ENCODE results near the gene MDN1.
A peak's percentile ranks its signal among the peaks of the same experiment; 100 is the strongest.
"Not testable (repeated sequence)": the region's sequence is repeated elsewhere in the genome, so short reads cannot be mapped to it uniquely, and the experiment has no call there.

Gene MDN1

GRCh38 chr6:89819336-89820130 lies at the start of gene MDN1:
MDN1 (minus strand) TSS chr6:89819794; CDS start chr6:89819607, 187 bp downstream.
- DNase-seq (ENCODE audit: low read depth in 2 of 2) = peak; percentile 86 to 88

- no peak for DNase-seq (ENCODE audit: low read depth in 2 of 2)
Observed at GRCh38 chr6:89866024-89866678, 46.6 kb upstream of the MDN1 start.

- no peak for DNase-seq (ENCODE audit: low read depth in 2 of 2)
Observed at GRCh38 chr6:89862698-89863097, 43.1 kb upstream of the MDN1 start.

- no peak for DNase-seq (ENCODE audit: low read depth in 2 of 2)
Observed at GRCh38 chr6:89862273-89862672, 42.7 kb upstream of the MDN1 start.

- no peak for DNase-seq (ENCODE audit: low read depth in 2 of 2)
Observed at GRCh38 chr6:89859744-89860143, 40.1 kb upstream of the MDN1 start.

- no peak for DNase-seq (ENCODE audit: low read depth in 2 of 2)
Observed at GRCh38 chr6:89858041-89858440, 38.4 kb upstream of the MDN1 start.

- DNase-seq (ENCODE audit: low read depth in 2 of 2) = no peak
Observed at GRCh38 chr6:89853068-89853467, 33.5 kb upstream of the MDN1 start.

GRCh38 chr6:89847513-89847912 lies 27.9 kb upstream of the MDN1 start:
- not testable (repeated sequence) for DNase-seq (ENCODE audit: low read depth in 2 of 2)

- DNase-seq (ENCODE audit: low read depth in 2 of 2) = no peak
Observed at GRCh38 chr6:89843070-89843469, 23.5 kb upstream of the MDN1 start.

- DNase-seq (ENCODE audit: low read depth in 2 of 2) = no peak
Observed at GRCh38 chr6:89842228-89842627, 22.6 kb upstream of the MDN1 start.

GRCh38 chr6:89840538-89840937 lies 20.9 kb upstream of the MDN1 start:
- DNase-seq (ENCODE audit: low read depth in 2 of 2) = no peak

GRCh38 chr6:89836639-89837222 lies 17.1 kb upstream of the MDN1 start:
- DNase-seq (ENCODE audit: low read depth in 2 of 2) = no peak

- DNase-seq (ENCODE audit: low read depth in 2 of 2) = no peak
Observed at GRCh38 chr6:89834884-89835792, 15.5 kb upstream of the MDN1 start.

- no peak for DNase-seq (ENCODE audit: low read depth in 2 of 2)
Observed at GRCh38 chr6:89830170-89830809, 10.7 kb upstream of the MDN1 start.

GRCh38 chr6:89829472-89830169 lies 10.0 kb upstream of the MDN1 start, which contains the start of gene CASP8AP2:
CASP8AP2 (plus strand) TSS chr6:89829880.
- peak; percentile 94 to 96 for DNase-seq (ENCODE audit: low read depth in 2 of 2)

- no peak for DNase-seq (ENCODE audit: low read depth in 2 of 2)
Observed at GRCh38 chr6:89828988-89829471, 9.4 kb upstream of the MDN1 start.

GRCh38 chr6:89828475-89828987 lies 8.9 kb upstream of the MDN1 start:
- not testable (repeated sequence) for DNase-seq (ENCODE audit: low read depth in 2 of 2)

GRCh38 chr6:89826029-89826528 lies 6.5 kb upstream of the MDN1 start:
- DNase-seq (ENCODE audit: low read depth in 2 of 2) = no peak

- no peak for DNase-seq (ENCODE audit: low read depth in 2 of 2)
Observed at GRCh38 chr6:89818977-89819335, 638 bp downstream of the MDN1 start.

GRCh38 chr6:89817481-89817880 lies 2.1 kb downstream of the MDN1 start:
- DNase-seq (ENCODE audit: low read depth in 2 of 2) = no peak
